Liver (tissue), 9 donors: ENCODE results near the gene FAM110A. TPM values are rescaled to one million over a fixed set of nuclear protein-coding genes. Genes with fewer than 3 reads are reported as not detected.

Source experiments
- DNase-seq: peaks from one replicate; pipeline ENCODE4 v3.0.0-alpha.2; 2017; ENCODE audit warnings: low spot score
- H3K27ac ChIP-seq, 2 donors: one replicate each; pipeline ENCODE4 v1.7.0; 2013; ENCODE audit warnings: inconsistent platforms in 2 of 2, low read length in 2 of 2, control low read depth in 1 of 2, low read depth in 1 of 2, mild to moderate bottlenecking in 1 of 2
- H3K27me3 ChIP-seq, 4 donors: one replicate each; pipeline versions ENCODE4 v1.6.1 to v1.7.0; 2013; ENCODE audit warnings: low read length in 3 of 4, inconsistent platforms in 1 of 4, mild to moderate bottlenecking in 1 of 4, moderate library complexity in 1 of 4; ENCODE audit not compliant: control insufficient read depth in 4 of 4, insufficient read depth in 4 of 4
- H3K36me3 ChIP-seq, 4 donors: one replicate each; pipeline versions ENCODE4 v1.6.1 to v1.7.0; 2013; ENCODE audit warnings: low read length in 3 of 4, mild to moderate bottlenecking in 3 of 4, low read depth in 1 of 4, moderate library complexity in 1 of 4; ENCODE audit not compliant: control insufficient read depth in 4 of 4, insufficient read depth in 3 of 4
- H3K4me1 ChIP-seq, 4 donors: one replicate each; pipeline versions ENCODE4 v1.6.1 to v1.7.0; 2013; ENCODE audit warnings: low read length in 3 of 4, mild to moderate bottlenecking in 3 of 4, moderate library complexity in 1 of 4; ENCODE audit not compliant: control insufficient read depth in 4 of 4, insufficient read depth in 4 of 4
- H3K4me3 ChIP-seq, 3 donors: one replicate each; pipeline versions ENCODE4 v1.6.1 to v1.7.0; 2013; ENCODE audit warnings: low read length in 3 of 3, control low read depth in 1 of 3, low read depth in 1 of 3, mild to moderate bottlenecking in 1 of 3
- H3K9ac ChIP-seq, 2 donors: one replicate each; pipeline ENCODE4 v1.7.0; 2013; ENCODE audit warnings: low read length in 2 of 2, mild to moderate bottlenecking in 2 of 2, moderate library complexity in 2 of 2, control low read depth in 1 of 2, low read depth in 1 of 2
- H3K9me3 ChIP-seq, 4 donors: one replicate each; pipeline versions ENCODE4 v1.6.1 to v1.7.0; 2013; ENCODE audit warnings: low read length in 3 of 4; ENCODE audit not compliant: control insufficient read depth in 4 of 4
- EGR1 ChIP-seq, 2 donors: IDR thresholded peaks; 2 replicates each; pipeline ENCODE4 v1.6.1; 2016 to 2018; ENCODE audit warnings: antibody characterized with exemption in 2 of 2, low read depth in 2 of 2
- FOXA1 ChIP-seq: IDR thresholded peaks from 2 replicates; pipeline ENCODE4 v1.6.1; 2016; ENCODE audit warnings: antibody characterized with exemption
- FOXA2 ChIP-seq: IDR thresholded peaks from 2 replicates; pipeline ENCODE4 v1.6.1; 2016; ENCODE audit warnings: antibody characterized with exemption
- GABPA ChIP-seq, 2 donors: IDR thresholded peaks in 1 of 2; conservative IDR thresholded peaks in 1 of 2; 2 replicates each; pipeline ENCODE4 v1.6.1; 2016; ENCODE audit warnings: antibody characterized with exemption in 2 of 2, mild to moderate bottlenecking in 1 of 2, moderate library complexity in 1 of 2
- HNF4G ChIP-seq: IDR thresholded peaks from 2 replicates; pipeline ENCODE4 v1.6.1; 2016; ENCODE audit warnings: antibody characterized with exemption
- NR2F2 ChIP-seq: IDR thresholded peaks from 2 replicates; pipeline ENCODE4 v1.6.1; 2016; ENCODE audit warnings: antibody characterized with exemption
- RAD21 ChIP-seq, 2 donors: IDR thresholded peaks; 2 replicates each; pipeline ENCODE4 v1.6.1; 2016; ENCODE audit warnings: antibody characterized with exemption in 2 of 2, mild to moderate bottlenecking in 2 of 2
- TAF1 ChIP-seq: conservative IDR thresholded peaks from 2 replicates; pipeline ENCODE4 v1.6.1; 2016; ENCODE audit warnings: antibody characterized with exemption, mild to moderate bottlenecking
- YY1 ChIP-seq: IDR thresholded peaks from 2 replicates; pipeline ENCODE4 v1.6.1; 2016; ENCODE audit warnings: antibody characterized with exemption, mild to moderate bottlenecking
- WGBS: extraction: QIAGEN DNeasy Blood & Tissue Kit; methylation state at CpG from one replicate; pipeline ENCODE4 v1.1.7; 2013; 5-methylcytosine and 5-hydroxymethylcytosine counted together
- polyA plus RNA-seq, 2 donors: library from polyadenylated mRNA; stranded (reverse) in 1 of 2; unstranded in 1 of 2; fragments of 200-250 nt in 1 of 2; fragments of >200 nt in 1 of 2; fragmentation: Nextera tagmentation in 1 of 2; extraction: Ambion mirVana in 1 of 2; gene quantifications; one replicate each; pipeline versions ENCODE4 v1.2.1 to v1.2.3, GENCODE V29; 2013 to 2015
- total RNA-seq, 2 donors: library from RNA; depleted of rRNA; stranded (reverse); fragments of >200 nt; gene quantifications; one replicate each; pipeline ENCODE4 v1.2.3, GENCODE V29; 2014
- TF ChIP-seq, protein P1 (sequence below): IDR thresholded peaks from 2 replicates; pipeline ENCODE4 v1.6.1; 2016; ENCODE audit warnings: antibody characterized with exemption
- TF ChIP-seq, protein P2 (sequence below): IDR thresholded peaks from 2 replicates; pipeline ENCODE4 v1.6.1; 2016; ENCODE audit warnings: antibody characterized with exemption, mild to moderate bottlenecking
- TF ChIP-seq, protein P3 (sequence below): IDR thresholded peaks from 2 replicates; pipeline ENCODE4 v1.6.1; 2016; ENCODE audit warnings: antibody characterized with exemption
- TF ChIP-seq, protein P4 (sequence below): IDR thresholded peaks from 2 replicates; pipeline ENCODE4 v1.6.1; 2016; ENCODE audit warnings: antibody characterized with exemption
- donor health status: healthy.
- donor health status: healthy.
- donor health status: healthy.
- donor health status: healthy.
- donor health status: healthy.

FAM110A gene
- total and polyA plus RNA-seq, 4 donors: 1.2 to 6.7 (median 2.0) TPM

DNA sequence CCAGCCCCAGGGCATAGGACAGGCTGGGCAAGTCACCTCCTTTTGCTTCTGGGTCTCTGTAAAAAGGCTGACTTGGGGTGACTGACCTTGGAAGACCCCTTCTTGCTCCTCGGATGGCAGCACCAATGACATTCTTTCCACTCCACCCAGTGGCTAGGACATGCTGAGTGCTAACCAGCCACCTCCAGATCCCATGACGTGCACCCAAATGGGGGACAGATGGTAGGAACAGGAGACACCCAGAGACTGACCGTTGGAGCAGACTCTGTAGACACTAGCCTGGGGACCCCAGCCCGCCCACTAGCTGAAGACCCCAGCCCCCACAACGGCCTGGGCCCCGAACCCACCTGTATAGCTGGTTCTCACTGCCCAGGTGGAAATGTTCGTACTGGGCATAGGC, 44.3 kb downstream of the FAM110A start:
- H3K4me3 ChIP-seq: no peak overlapping the region
- WGBS: 73% methylated on average over 7 of the region's 7 CpGs
- H3K27me3 ChIP-seq: no peaks in the 10 kb centered on the region
- TF ChIP-seq GABPA (IDR thresholded peaks at IDR 0.05 in 1 of 2, conservative IDR thresholded peaks at IDR 0.05 in 1 of 2) (no peak), FOXA2 (no peak)
- H3K9me3 ChIP-seq: no peaks in the 10 kb centered on the region
- H3K27ac ChIP-seq: no peak overlapping the region
- H3K4me1 ChIP-seq: no peaks in the 10 kb centered on the region
- H3K36me3 ChIP-seq: no peaks in the 10 kb centered on the region
- no peak for DNase-seq
- no peak overlapping the region for H3K9ac ChIP-seq

DNA sequence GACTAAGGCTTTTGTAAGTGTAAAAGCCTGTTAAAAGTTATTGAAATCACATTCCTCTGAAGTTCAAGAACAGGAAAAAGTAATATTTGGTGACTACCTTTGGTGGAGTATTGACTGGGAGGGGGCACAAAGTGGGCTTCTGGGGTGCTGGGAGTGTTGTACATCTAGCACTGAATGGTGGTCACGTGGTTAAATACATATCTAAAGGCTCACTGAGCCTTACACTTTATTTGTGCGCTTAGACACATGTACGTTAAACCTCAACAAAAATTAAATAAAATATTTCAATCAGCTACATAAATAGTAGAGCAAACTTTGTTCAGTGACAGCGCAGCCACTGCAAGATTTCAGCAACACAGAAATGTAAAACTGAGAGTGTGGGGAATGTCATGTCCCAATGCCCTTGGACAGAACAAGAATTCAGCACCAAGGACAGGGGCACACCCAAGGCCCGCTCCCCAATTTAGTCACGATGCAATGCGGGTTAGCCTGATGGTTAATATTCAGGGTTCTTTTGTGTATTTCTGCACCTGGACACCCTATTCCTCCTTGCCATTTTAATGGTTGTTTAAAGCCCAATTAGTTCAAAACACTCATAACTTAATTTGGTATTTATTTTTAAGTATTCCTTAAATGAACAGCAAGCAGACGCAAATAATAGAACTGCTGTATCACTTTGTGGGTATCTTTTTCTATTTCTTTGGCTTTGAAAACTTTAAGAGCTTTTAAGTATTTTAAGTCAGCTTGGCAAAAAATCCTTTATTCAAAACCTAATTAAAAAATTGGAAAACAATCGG, 45.2 kb downstream of the FAM110A start:
- Histone ChIP-seq H3K9me3 (no peaks in the 10 kb centered on the region), H3K4me1 (no peaks in the 10 kb centered on the region), H3K27ac (no peak overlapping the region), H3K36me3 (no peaks in the 10 kb centered on the region), H3K9ac (no peak overlapping the region), H3K4me3 (no peak overlapping the region), H3K27me3 (no peaks in the 10 kb centered on the region)
- peak; percentile 41 for DNase-seq
- no peak for TF ChIP-seq HNF4G
- TF ChIP-seq, protein P1, sequence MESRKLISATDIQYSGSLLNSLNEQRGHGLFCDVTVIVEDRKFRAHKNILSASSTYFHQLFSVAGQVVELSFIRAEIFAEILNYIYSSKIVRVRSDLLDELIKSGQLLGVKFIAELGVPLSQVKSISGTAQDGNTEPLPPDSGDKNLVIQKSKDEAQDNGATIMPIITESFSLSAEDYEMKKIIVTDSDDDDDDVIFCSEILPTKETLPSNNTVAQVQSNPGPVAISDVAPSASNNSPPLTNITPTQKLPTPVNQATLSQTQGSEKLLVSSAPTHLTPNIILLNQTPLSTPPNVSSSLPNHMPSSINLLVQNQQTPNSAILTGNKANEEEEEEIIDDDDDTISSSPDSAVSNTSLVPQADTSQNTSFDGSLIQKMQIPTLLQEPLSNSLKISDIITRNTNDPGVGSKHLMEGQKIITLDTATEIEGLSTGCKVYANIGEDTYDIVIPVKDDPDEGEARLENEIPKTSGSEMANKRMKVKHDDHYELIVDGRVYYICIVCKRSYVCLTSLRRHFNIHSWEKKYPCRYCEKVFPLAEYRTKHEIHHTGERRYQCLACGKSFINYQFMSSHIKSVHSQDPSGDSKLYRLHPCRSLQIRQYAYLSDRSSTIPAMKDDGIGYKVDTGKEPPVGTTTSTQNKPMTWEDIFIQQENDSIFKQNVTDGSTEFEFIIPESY: no peak
- TF ChIP-seq, protein P2, sequence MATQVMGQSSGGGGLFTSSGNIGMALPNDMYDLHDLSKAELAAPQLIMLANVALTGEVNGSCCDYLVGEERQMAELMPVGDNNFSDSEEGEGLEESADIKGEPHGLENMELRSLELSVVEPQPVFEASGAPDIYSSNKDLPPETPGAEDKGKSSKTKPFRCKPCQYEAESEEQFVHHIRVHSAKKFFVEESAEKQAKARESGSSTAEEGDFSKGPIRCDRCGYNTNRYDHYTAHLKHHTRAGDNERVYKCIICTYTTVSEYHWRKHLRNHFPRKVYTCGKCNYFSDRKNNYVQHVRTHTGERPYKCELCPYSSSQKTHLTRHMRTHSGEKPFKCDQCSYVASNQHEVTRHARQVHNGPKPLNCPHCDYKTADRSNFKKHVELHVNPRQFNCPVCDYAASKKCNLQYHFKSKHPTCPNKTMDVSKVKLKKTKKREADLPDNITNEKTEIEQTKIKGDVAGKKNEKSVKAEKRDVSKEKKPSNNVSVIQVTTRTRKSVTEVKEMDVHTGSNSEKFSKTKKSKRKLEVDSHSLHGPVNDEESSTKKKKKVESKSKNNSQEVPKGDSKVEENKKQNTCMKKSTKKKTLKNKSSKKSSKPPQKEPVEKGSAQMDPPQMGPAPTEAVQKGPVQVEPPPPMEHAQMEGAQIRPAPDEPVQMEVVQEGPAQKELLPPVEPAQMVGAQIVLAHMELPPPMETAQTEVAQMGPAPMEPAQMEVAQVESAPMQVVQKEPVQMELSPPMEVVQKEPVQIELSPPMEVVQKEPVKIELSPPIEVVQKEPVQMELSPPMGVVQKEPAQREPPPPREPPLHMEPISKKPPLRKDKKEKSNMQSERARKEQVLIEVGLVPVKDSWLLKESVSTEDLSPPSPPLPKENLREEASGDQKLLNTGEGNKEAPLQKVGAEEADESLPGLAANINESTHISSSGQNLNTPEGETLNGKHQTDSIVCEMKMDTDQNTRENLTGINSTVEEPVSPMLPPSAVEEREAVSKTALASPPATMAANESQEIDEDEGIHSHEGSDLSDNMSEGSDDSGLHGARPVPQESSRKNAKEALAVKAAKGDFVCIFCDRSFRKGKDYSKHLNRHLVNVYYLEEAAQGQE: peak; percentile 98
- 52% methylated on average over 9 of the region's 9 CpGs for WGBS

DNA sequence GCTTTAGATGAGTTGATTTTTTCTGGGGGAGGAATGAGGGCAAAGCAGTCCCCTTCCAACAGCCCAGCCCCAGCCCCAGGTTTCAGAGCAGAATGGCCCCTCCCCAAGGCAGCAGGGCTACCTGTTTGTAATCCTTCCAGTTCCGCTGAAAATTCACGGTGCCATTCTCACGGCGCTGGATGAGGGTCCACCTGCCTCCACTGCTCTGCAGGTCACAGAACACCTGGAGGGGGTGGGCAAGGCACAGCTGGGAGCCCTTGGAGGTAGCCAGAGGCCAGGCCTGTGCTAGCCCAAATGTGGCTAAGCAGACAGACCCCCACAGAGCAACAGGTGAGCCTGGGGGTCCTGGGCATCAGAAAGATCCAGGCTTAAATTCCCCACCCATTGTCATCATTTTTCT, 46.1 kb downstream of the FAM110A start:
- Histone ChIP-seq H3K9me3 (no peaks in the 10 kb centered on the region), H3K27me3 (peaks cover 0 to 5% (median 0%) of the 10 kb centered on the region in 4 donors), H3K4me1 (no peaks in the 10 kb centered on the region), H3K9ac (no peak overlapping the region), H3K27ac (no peak overlapping the region), H3K36me3 (no peaks in the 10 kb centered on the region), H3K4me3 (no peak overlapping the region)
- no peak for DNase-seq
- 60% methylated on average over 4 of the region's 4 CpGs for WGBS
- no peak for TF ChIP-seq HNF4G
- TF ChIP-seq, protein P3, sequence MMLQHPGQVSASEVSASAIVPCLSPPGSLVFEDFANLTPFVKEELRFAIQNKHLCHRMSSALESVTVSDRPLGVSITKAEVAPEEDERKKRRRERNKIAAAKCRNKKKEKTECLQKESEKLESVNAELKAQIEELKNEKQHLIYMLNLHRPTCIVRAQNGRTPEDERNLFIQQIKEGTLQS: no peak
- TF ChIP-seq EGR1 (IDR thresholded peaks at IDR 0.05; ENCODE audit: low read depth in 2 of 2): no peak
- TF ChIP-seq FOXA1: no peak
- TF ChIP-seq, protein P1: no peak
- TF ChIP-seq, protein P2: no peak
- no peak for TF ChIP-seq NR2F2
- TF ChIP-seq YY1: no peak
- no peak for TF ChIP-seq TAF1
- TF ChIP-seq, protein P4, sequence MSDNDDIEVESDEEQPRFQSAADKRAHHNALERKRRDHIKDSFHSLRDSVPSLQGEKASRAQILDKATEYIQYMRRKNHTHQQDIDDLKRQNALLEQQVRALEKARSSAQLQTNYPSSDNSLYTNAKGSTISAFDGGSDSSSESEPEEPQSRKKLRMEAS: no peak
- no peak for TF ChIP-seq RAD21 (IDR thresholded peaks at IDR 0.05)
